C4-2B (cell line): ENCODE measurements around the gene ARHGAP36.

ENCODE experiments used
- CTCF ChIP-seq: fragments of 450-650 bp; conservative IDR thresholded peaks from 2 replicates; pipeline ENCODE4 v1.5.1; 2017; ENCODE audit warnings: mild to moderate bottlenecking
- ZFX ChIP-seq: fragments of 450-650 bp; IDR thresholded peaks from 2 replicates; pipeline ENCODE4 v1.6.1; 2017

GRCh38 chrX:131032354-131033230, 25.6 kb upstream of the ARHGAP36 start:
- TF ChIP-seq CTCF (no peak), ZFX (no peak)
